Measurements from ENCODE around the gene MOB1B. TPM values are rescaled to one million over a fixed set of nuclear protein-coding genes. Genes with fewer than 3 reads are reported as not detected.
"Not testable (repeated sequence)": the region's sequence is repeated elsewhere in the genome, so short reads cannot be mapped to it uniquely, and the experiment has no call there.

MOB1B gene
- total RNA-seq, 2 experiments from 2014 or later, result 14.4 to 16.2 TPM

GRCh38 chr4:70893790-70894189, 8.4 kb upstream of the MOB1B start:
- H3K4me3 Mint-ChIP-seq, result no peak overlapping the region
- no peaks in the 10 kb centered on the region for H3K27me3 Mint-ChIP-seq (ENCODE audit: low read depth)
- H3K27ac Mint-ChIP-seq, result no peak overlapping the region
- CTCF ChIA-PET, result interaction anchor here (0.7 kb wide), 1 partner anchor 58 kb away, joined by 4 read pairs; no protein-coding TSS in a partner anchor
- intact Hi-C loops (cut with micrococcal nuclease), result no loop called here
- no peaks in the 10 kb centered on the region for H3K36me3 Mint-ChIP-seq (ENCODE audit: low read depth)
- no peaks in the 10 kb centered on the region for H3K9me3 Mint-ChIP-seq
- no peak for DNase-seq
- H3K4me1 Mint-ChIP-seq (ENCODE audit: low read depth), result no peaks in the 10 kb centered on the region

DNA sequence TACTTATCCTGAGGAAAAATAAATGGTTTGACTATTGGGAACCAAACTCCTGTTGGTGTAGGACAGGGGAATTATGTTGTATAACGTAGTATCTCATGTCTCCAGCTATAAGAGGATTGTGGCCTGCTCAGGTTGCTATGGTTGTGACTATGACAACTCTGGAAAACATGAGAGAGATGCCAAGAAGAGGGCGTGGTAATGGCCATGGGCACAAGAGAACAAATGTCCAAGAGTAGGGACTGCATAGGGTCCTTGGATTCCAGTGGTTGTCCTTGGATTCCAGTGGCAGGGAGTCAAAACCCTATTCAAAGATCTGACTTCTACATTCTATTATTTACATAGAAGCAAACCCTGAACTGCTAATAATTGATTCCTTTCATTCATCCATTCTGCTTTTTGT, 6.8 kb upstream of the MOB1B start:
- H3K36me3 Mint-ChIP-seq (ENCODE audit: low read depth), result no peaks in the 10 kb centered on the region
- intact Hi-C loops (cut with micrococcal nuclease), result no loop called here
- H3K4me3 Mint-ChIP-seq, result no peak overlapping the region
- no peaks in the 10 kb centered on the region for H3K27me3 Mint-ChIP-seq (ENCODE audit: low read depth)
- H3K27ac Mint-ChIP-seq, result no peak overlapping the region
- H3K9me3 Mint-ChIP-seq, result no peaks in the 10 kb centered on the region
- no peak for DNase-seq
- CTCF ChIA-PET, result no interaction called here
- H3K4me1 Mint-ChIP-seq (ENCODE audit: low read depth), result no peaks in the 10 kb centered on the region

DNA sequence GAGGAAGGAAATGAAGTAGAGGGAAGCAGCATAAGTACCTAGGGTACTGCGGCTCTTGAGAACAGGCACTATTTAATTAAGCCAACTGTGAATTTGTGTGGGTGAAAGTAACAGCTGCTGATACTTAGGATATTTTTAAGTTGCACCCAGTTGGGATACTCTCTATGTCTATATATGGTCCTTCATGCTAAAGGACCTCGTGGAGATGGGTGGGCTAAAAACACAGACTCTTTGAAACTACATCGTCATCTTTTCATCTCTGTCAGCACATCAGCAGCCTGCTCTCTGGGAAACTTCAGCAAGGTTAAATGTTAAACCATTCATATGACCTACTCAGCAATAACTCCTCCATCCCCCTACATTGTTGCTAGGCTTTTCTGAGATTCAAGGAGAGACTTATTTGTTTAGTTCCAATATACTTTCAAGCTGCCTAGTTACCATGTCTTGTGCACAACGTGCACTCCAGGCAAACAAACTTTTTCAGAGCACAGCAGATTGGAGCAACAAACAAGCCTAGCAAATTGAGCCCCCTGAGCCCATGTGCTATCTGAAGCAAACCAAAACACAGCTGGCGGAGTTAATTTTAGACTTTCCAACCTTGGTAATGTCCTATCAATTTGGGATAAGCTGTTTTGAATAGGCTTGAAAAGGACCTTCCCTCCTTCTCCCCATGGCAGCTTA, 6.2 kb upstream of the MOB1B start:
- intact Hi-C loops (cut with micrococcal nuclease), result no loop called here
- CTCF ChIA-PET, result no interaction called here

DNA sequence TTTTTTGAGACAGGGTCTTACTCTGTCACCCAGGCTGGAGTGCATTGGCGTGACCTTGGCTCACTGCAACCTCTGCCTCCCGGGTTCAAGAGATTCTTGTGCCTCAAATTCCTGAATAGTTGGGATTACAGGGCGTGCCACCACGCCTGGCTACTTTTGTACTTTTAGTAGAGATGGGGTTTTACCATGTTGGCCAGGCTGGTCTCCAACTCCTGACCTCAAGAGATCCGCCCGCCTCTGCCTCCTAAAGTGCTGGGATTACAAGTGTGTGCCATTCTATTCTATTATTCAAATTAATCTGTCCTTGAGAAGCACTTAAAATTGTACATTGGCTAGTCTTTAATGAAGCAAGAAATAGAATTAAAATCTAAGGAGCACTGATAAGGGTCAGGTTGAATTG, 3.6 kb upstream of the MOB1B start:
- H3K27me3 Mint-ChIP-seq (ENCODE audit: low read depth); intact Hi-C loops (cut with micrococcal nuclease): not testable (repeated sequence)
- CTCF ChIA-PET, result interaction anchor here (0.6 to 0.7 kb wide), 2 partner anchors 310 to 320 kb away, joined by 3 read pairs; no protein-coding TSS in a partner anchor

More for the DNA sequence above, 6.2 kb upstream of the MOB1B start:
- DNase-seq, result no peak
- H3K4me3 Mint-ChIP-seq, result no peak overlapping the region
- H3K27me3 Mint-ChIP-seq (ENCODE audit: low read depth), result no peaks in the 10 kb centered on the region
- no peaks in the 10 kb centered on the region for H3K36me3 Mint-ChIP-seq (ENCODE audit: low read depth)
- no peaks in the 10 kb centered on the region for H3K4me1 Mint-ChIP-seq (ENCODE audit: low read depth)
- no peaks in the 10 kb centered on the region for H3K9me3 Mint-ChIP-seq
- no peak overlapping the region for H3K27ac Mint-ChIP-seq

GRCh38 chr4:70901607-70901983, 574 bp upstream of the MOB1B start:
- peak overlapping the region; percentile 88 for H3K4me3 Mint-ChIP-seq

More for the DNA sequence above, 3.6 kb upstream of the MOB1B start:
- DNase-seq; H3K36me3 Mint-ChIP-seq (ENCODE audit: low read depth); H3K27ac Mint-ChIP-seq; H3K4me3 Mint-ChIP-seq; H3K9me3 Mint-ChIP-seq: not testable (repeated sequence)
- H3K4me1 Mint-ChIP-seq (ENCODE audit: low read depth), result peaks cover 10% of the 10 kb centered on the region

DNA sequence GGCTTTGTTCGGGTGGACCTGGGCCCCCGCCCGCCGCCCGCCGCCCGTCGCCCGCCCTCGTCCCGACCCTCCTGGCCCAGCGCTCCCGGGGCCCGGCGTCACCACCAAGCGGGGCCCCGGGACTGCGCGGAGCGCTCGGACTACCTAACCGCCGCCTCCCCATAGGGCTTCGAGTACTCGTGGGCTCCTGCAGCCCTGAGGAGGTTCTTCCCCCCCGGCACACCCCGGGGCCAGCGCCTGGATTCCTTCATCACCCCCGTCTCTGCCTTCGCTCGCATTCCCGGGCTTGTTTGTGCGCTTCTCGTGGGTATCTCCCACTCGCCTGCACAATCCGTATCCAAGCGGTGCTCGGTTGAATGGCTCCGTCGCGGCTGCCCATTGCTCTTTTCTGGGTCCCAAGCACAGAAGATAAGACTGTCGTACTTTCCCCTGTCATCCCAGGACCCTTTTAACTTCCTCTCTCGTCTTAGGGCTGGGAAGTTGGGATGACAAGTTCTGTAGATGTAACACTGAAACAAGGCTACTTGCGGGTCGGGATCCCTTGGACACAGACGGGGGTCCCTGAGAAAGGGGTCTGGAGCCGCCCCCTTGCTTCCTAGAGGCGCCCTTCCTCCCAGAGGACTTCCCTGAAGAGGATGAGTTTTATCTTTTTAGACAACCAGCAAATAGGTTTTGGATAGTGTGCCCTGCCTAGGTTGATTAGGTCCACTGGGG, 565 bp downstream of the MOB1B start:
- peak overlapping the region; percentile 47 for H3K27ac Mint-ChIP-seq
- peak; percentile 32 for DNase-seq
- CTCF ChIA-PET, result interaction anchor here (0.9 to 1.5 kb wide), 3 partner anchors 14 to 251 kb away, joined by 3 to 7 read pairs (median 6); no protein-coding TSS in a partner anchor
- H3K27me3 Mint-ChIP-seq (ENCODE audit: low read depth), result no peaks in the 10 kb centered on the region
- H3K9me3 Mint-ChIP-seq, result no peaks in the 10 kb centered on the region
- peaks cover 31% of the 10 kb centered on the region for H3K4me1 Mint-ChIP-seq (ENCODE audit: low read depth)
- peaks cover 14% of the 10 kb centered on the region for H3K36me3 Mint-ChIP-seq (ENCODE audit: low read depth)
- intact Hi-C loops (cut with micrococcal nuclease), result loop anchor here (1.0 to 2.0 kb wide), 7 partner anchors 25 to 214 kb away; partner anchors contain the start of genes DCK, GRSF1 and UTP3
- peak overlapping the region; percentile 88 for H3K4me3 Mint-ChIP-seq

More at GRCh38 chr4:70901607-70901983, 574 bp upstream of the MOB1B start:
- CTCF ChIA-PET, result interaction anchor here (0.6 to 1.7 kb wide), 7 partner anchors 13 to 249 kb away, joined by 3 to 7 read pairs (median 3); no protein-coding TSS in a partner anchor
- Mint-ChIP-seq H3K27ac (peak overlapping the region; percentile 25), H3K27me3 (ENCODE audit: low read depth) (no peaks in the 10 kb centered on the region), H3K9me3 (no peaks in the 10 kb centered on the region), H3K36me3 (ENCODE audit: low read depth) (peaks cover 11% of the 10 kb centered on the region), H3K4me1 (ENCODE audit: low read depth) (peaks cover 27% of the 10 kb centered on the region)
- intact Hi-C loops (cut with micrococcal nuclease), result no loop called here
- DNase-seq, result no peak

DNA sequence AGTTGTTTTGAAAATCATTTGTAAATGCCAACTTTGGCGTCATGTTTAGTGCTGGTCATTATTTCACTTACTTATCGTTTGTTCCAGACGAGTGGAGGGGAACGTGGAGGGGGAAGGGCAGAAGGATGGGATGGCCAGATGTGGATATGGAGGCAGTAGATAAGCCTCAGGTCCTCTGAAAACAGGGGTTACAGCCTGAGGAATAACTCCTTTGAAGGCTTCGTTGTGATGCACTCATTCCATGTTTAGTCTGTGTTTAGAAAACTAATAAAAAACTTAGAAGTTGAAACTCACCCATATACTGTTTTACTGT, 1.1 kb downstream of the MOB1B start:
- peaks cover 31% of the 10 kb centered on the region for H3K4me1 Mint-ChIP-seq (ENCODE audit: low read depth)
- CTCF ChIA-PET, result no interaction called here
- no peak for DNase-seq
- intact Hi-C loops (cut with micrococcal nuclease), result loop anchor here (2.0 kb wide), 1 partner anchor 168 kb away; no protein-coding TSS in a partner anchor
- peak overlapping the region; percentile 88 for H3K4me3 Mint-ChIP-seq
- peaks cover 14% of the 10 kb centered on the region for H3K36me3 Mint-ChIP-seq (ENCODE audit: low read depth)
- H3K27ac Mint-ChIP-seq, result no peak overlapping the region
- H3K9me3 Mint-ChIP-seq, result no peaks in the 10 kb centered on the region
- no peaks in the 10 kb centered on the region for H3K27me3 Mint-ChIP-seq (ENCODE audit: low read depth)

- H3K36me3 Mint-ChIP-seq (ENCODE audit: low read depth), result peaks cover 23% of the 10 kb centered on the region
- no peak overlapping the region for H3K4me3 Mint-ChIP-seq
- peaks cover 25% of the 10 kb centered on the region for H3K4me1 Mint-ChIP-seq (ENCODE audit: low read depth)
- intact Hi-C loops (cut with micrococcal nuclease), result no loop called here
- CTCF ChIA-PET, result no interaction called here
- H3K27ac Mint-ChIP-seq, result no peak overlapping the region
- no peaks in the 10 kb centered on the region for H3K27me3 Mint-ChIP-seq (ENCODE audit: low read depth)
- no peaks in the 10 kb centered on the region for H3K9me3 Mint-ChIP-seq
- no peak for DNase-seq
These were observed 6.9 kb downstream of the MOB1B start for GRCh38 chr4:70908993-70909556.

DNA sequence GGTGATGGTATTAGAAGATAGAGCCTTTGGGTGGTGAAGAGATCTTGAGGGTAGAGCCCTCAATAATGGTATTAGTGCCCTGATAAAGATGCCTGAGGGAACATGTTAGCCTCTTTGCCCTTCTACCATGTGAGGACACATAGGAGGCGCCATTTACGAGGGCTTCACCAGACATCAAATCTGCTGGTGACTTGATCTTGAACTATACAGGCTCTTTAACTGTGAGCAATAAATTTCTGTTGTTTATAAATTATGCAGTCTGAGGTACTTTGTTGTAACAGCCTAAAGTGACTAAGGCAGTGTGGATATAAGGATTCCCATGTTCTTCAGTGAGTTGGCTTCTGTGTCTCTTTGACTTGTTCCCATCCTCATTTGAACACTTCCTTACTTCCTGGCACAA, 11.8 kb downstream of the MOB1B start:
- Mint-ChIP-seq H3K36me3 (ENCODE audit: low read depth) (peaks cover 15% of the 10 kb centered on the region), H3K9me3 (no peaks in the 10 kb centered on the region), H3K4me3 (no peak overlapping the region), H3K27me3 (ENCODE audit: low read depth) (no peaks in the 10 kb centered on the region), H3K4me1 (ENCODE audit: low read depth) (peaks cover 8% of the 10 kb centered on the region), H3K27ac (no peak overlapping the region)
- no peak for DNase-seq
- intact Hi-C loops (cut with micrococcal nuclease), result no loop called here
- CTCF ChIA-PET, result interaction anchor here (1.3 kb wide), 1 partner anchor 13 kb away, joined by 3 read pairs; no protein-coding TSS in a partner anchor

- CTCF ChIA-PET, result interaction anchor here (0.6 to 1.3 kb wide), 2 partner anchors 13 to 16 kb away, joined by 3 read pairs; no protein-coding TSS in a partner anchor
- Mint-ChIP-seq H3K27ac (no peak overlapping the region), H3K36me3 (ENCODE audit: low read depth) (peaks cover 15% of the 10 kb centered on the region), H3K4me3 (no peak overlapping the region), H3K4me1 (ENCODE audit: low read depth) (peaks cover 8% of the 10 kb centered on the region), H3K27me3 (ENCODE audit: low read depth) (no peaks in the 10 kb centered on the region), H3K9me3 (peaks cover 1% of the 10 kb centered on the region)
- intact Hi-C loops (cut with micrococcal nuclease), result no loop called here
- no peak for DNase-seq
These were observed 12.5 kb downstream of the MOB1B start for GRCh38 chr4:70914631-70915030.

- no peak overlapping the region for H3K27ac Mint-ChIP-seq
These were observed 13.1 kb downstream of the MOB1B start for GRCh38 chr4:70915036-70915815.

More at GRCh38 chr4:70915036-70915815, 13.1 kb downstream of the MOB1B start:
- Mint-ChIP-seq H3K36me3 (ENCODE audit: low read depth) (peaks cover 15% of the 10 kb centered on the region), H3K4me3 (no peak overlapping the region), H3K27me3 (ENCODE audit: low read depth) (no peaks in the 10 kb centered on the region), H3K9me3 (peaks cover 4% of the 10 kb centered on the region), H3K4me1 (ENCODE audit: low read depth) (peaks cover 8% of the 10 kb centered on the region)
- intact Hi-C loops (cut with micrococcal nuclease), result no loop called here
- CTCF ChIA-PET, result interaction anchor here (0.6 to 1.3 kb wide), 2 partner anchors 12 to 14 kb away, joined by 3 to 4 read pairs; no protein-coding TSS in a partner anchor
- DNase-seq, result no peak
